Stimulated activated naive CD8-positive, alpha-beta T cell treated with anti-CD3 and anti-CD28 coated beads, Interleukin-15, Interleukin-2, amounts not matched to agents 100 ng/mL and 50 ng/mL, for 24 hours (primary cell): ENCODE data around the gene NAP1L1.

Experiments
- H3K27ac Mint-ChIP-seq: one replicate; pipeline ENCODE4 v1.8.0; 2021; ENCODE audit warnings: mild to moderate bottlenecking, mixed read lengths
- H3K27me3 Mint-ChIP-seq: one replicate; pipeline ENCODE4 v1.8.0; 2021; ENCODE audit warnings: mixed read lengths
- H3K36me3 Mint-ChIP-seq: one replicate; pipeline ENCODE4 v1.8.0; 2021; ENCODE audit warnings: low read depth, mixed read lengths
- H3K4me1 Mint-ChIP-seq: one replicate; pipeline ENCODE4 v1.8.0; 2021; ENCODE audit warnings: low read depth, mixed read lengths
- H3K4me3 Mint-ChIP-seq: one replicate; pipeline ENCODE4 v1.8.0; 2021; ENCODE audit warnings: mild to moderate bottlenecking, mixed read lengths
- H3K9me3 Mint-ChIP-seq: one replicate; pipeline ENCODE4 v1.8.0; 2021; ENCODE audit warnings: mixed read lengths

NAP1L1 gene

GRCh38 chr12:76037130-76038103, 47.1 kb downstream of the NAP1L1 start:
- Mint-ChIP-seq H3K4me1 (peaks cover 42% of the 10 kb centered on the region), H3K27me3 (no peaks in the 10 kb centered on the region), H3K27ac (peak overlapping the region; percentile 21)

GRCh38 chr12:76035045-76035444, 49.4 kb downstream of the NAP1L1 start:
- no peak overlapping the region for H3K4me3 Mint-ChIP-seq

More at GRCh38 chr12:76037130-76038103, 47.1 kb downstream of the NAP1L1 start:
- no peaks in the 10 kb centered on the region for H3K36me3 Mint-ChIP-seq
- no peak overlapping the region for H3K4me3 Mint-ChIP-seq
- H3K9me3 Mint-ChIP-seq, result no peaks in the 10 kb centered on the region

DNA sequence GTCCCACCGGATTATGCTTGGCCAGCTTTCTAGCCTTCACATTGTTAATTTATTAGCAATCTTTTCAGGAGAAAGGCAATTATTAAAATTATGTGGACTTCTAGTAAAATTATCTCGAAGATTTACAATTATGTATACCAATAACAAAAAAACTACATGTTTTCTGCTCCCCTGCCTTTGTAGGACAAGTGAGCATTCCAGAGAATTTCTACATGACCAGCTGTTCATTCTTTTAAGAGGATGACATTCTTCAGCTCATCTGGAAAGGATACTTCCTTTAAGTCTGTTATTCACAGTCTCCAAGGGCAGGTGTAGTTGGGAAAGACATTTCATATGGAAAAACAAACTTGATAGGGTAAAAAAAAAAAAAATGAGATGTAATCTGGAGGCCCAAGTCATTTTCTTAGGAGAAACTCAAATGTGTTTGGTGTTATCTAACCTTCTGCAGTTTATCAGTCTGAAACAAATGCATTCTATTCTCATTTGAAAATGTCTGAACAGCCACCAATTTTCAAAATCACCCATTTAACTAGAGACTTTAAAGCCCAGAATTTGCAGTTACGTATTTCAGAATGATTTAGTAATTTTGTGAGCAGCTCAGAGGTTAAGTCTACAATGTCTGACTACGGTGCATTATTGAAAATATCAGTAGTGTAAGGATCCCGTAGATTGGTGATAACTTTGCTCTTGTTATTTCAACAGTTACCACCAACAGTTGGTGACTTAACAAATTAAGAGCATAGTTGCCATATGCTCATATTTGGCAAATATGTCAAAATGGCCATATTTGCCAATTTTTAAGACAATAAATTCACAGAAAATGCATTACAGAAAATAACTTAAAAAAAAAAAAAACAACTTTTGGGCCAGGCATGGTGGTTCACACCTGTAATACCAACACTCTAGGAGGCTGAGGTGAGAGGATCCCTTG, 51.1 kb downstream of the NAP1L1 start:
- H3K4me1 Mint-ChIP-seq, result peaks cover 58% of the 10 kb centered on the region
- H3K9me3 Mint-ChIP-seq, result no peaks in the 10 kb centered on the region
- peak overlapping the region; percentile 98 for H3K4me3 Mint-ChIP-seq
- H3K36me3 Mint-ChIP-seq, result peaks cover 26% of the 10 kb centered on the region
- peak overlapping the region; percentile 94 for H3K27ac Mint-ChIP-seq
- no peaks in the 10 kb centered on the region for H3K27me3 Mint-ChIP-seq

More at GRCh38 chr12:76035045-76035444, 49.4 kb downstream of the NAP1L1 start:
- H3K4me1 Mint-ChIP-seq, result peaks cover 49% of the 10 kb centered on the region
- peaks cover 9% of the 10 kb centered on the region for H3K36me3 Mint-ChIP-seq
- no peaks in the 10 kb centered on the region for H3K9me3 Mint-ChIP-seq
- no peak overlapping the region for H3K27ac Mint-ChIP-seq
- no peaks in the 10 kb centered on the region for H3K27me3 Mint-ChIP-seq

DNA sequence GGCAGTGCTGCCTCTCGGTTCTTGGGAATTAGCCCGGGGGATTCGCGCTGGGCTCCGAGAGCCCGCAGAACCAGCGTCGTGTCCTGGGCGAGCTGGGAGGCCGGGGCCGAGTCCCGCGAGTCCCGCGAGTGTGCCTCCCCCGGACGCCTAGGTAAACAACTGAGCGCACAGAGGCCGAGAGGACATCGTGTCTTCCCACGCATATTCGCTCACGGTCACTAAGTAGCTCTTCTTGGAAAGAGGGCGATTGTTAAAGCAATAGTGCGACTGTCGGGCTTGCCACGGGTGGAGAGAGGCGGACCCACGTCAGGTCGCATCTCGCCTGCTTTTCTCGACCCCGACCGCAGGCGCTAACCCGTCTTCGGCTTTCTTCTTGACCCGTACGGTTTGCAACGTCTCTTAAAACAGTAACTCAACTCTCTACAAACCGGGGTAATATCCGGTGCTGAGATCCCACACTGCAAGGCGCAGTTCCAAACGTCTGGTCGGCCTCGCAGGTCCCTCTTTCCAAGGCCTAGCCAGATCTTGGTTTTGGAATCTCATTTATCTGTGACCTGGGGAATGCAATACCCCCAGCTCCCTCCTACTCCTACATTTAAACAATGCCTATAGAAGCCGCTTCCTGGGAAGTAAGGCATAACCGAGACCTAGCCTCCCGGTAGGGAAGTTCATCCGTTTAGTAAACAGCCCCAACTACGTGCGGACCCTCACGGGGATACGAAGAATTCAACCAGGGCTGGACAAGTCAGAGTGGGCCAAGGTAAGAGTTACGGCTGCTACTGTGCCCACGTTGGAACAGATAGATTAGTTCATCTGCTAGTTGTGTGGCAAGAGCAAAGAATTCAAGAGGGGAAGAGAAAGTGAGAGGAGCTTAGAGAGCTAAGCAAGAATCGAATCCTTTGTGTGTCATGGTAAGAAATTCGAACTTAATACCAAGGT, 52.2 kb downstream of the NAP1L1 start:
- Mint-ChIP-seq H3K27ac (peak overlapping the region; percentile 94), H3K4me1 (peaks cover 58% of the 10 kb centered on the region), H3K4me3 (peak overlapping the region; percentile 98), H3K36me3 (peaks cover 32% of the 10 kb centered on the region), H3K9me3 (no peaks in the 10 kb centered on the region), H3K27me3 (no peaks in the 10 kb centered on the region)

- Mint-ChIP-seq H3K4me3 (peak within 1 kb of the TSS; percentile 98), H3K36me3 (peaks cover 40% of the 10 kb centered on the region), H3K4me1 (peaks cover 62% of the 10 kb centered on the region), H3K27me3 (no peaks in the 10 kb centered on the region), H3K27ac (peak within 1 kb of the TSS; percentile 97), H3K9me3 (no peaks in the 10 kb centered on the region)
These were observed 53.0 kb downstream of the NAP1L1 start, which contains the start of gene PHLDA1 for GRCh38 chr12:76031414-76032042. PHLDA1 (minus strand) TSS chr12:76031776.

DNA sequence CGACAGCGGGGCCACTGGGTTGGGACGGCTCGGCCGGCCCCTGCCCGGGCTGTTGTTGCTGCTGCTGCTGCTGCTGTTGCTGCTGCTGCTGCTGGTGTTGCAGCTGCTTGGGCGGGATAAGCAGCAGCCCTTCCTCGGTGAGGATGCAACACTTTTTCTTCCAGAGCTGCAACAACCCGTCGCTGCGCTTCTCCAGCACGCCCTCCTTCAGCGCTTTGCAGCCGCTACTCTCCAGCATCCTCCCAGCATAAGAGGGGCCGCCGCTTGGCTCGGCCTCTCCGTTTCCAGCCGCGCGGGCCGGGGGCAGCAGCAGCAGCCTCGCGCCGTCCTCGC, 53.4 kb downstream of the NAP1L1 start:
- no peaks in the 10 kb centered on the region for H3K9me3 Mint-ChIP-seq
- H3K4me3 Mint-ChIP-seq, result peak overlapping the region; percentile 98
- H3K27ac Mint-ChIP-seq, result peak overlapping the region; percentile 97
- no peaks in the 10 kb centered on the region for H3K27me3 Mint-ChIP-seq
- H3K36me3 Mint-ChIP-seq, result peaks cover 45% of the 10 kb centered on the region
- peaks cover 67% of the 10 kb centered on the region for H3K4me1 Mint-ChIP-seq

- no peaks in the 10 kb centered on the region for H3K27me3 Mint-ChIP-seq
- H3K4me3 Mint-ChIP-seq, result peak overlapping the region; percentile 98
- H3K27ac Mint-ChIP-seq, result peak overlapping the region; percentile 97
- H3K4me1 Mint-ChIP-seq, result peaks cover 68% of the 10 kb centered on the region
- H3K36me3 Mint-ChIP-seq, result peaks cover 48% of the 10 kb centered on the region
- H3K9me3 Mint-ChIP-seq, result no peaks in the 10 kb centered on the region
These were observed 54.0 kb downstream of the NAP1L1 start for GRCh38 chr12:76030341-76031080.

GRCh38 chr12:76029982-76030340, 54.5 kb downstream of the NAP1L1 start:
- H3K4me3 Mint-ChIP-seq, result peak overlapping the region; percentile 98
- no peaks in the 10 kb centered on the region for H3K27me3 Mint-ChIP-seq
- no peaks in the 10 kb centered on the region for H3K9me3 Mint-ChIP-seq
- peaks cover 48% of the 10 kb centered on the region for H3K36me3 Mint-ChIP-seq
- peak overlapping the region; percentile 97 for H3K27ac Mint-ChIP-seq
- peaks cover 68% of the 10 kb centered on the region for H3K4me1 Mint-ChIP-seq

GRCh38 chr12:76028571-76029277, 55.8 kb downstream of the NAP1L1 start:
- H3K27me3 Mint-ChIP-seq, result no peaks in the 10 kb centered on the region
- peak overlapping the region; percentile 98 for H3K4me3 Mint-ChIP-seq
- H3K9me3 Mint-ChIP-seq, result no peaks in the 10 kb centered on the region
- H3K36me3 Mint-ChIP-seq, result peaks cover 48% of the 10 kb centered on the region
- peak overlapping the region; percentile 80 for H3K27ac Mint-ChIP-seq
- H3K4me1 Mint-ChIP-seq, result peaks cover 66% of the 10 kb centered on the region

DNA sequence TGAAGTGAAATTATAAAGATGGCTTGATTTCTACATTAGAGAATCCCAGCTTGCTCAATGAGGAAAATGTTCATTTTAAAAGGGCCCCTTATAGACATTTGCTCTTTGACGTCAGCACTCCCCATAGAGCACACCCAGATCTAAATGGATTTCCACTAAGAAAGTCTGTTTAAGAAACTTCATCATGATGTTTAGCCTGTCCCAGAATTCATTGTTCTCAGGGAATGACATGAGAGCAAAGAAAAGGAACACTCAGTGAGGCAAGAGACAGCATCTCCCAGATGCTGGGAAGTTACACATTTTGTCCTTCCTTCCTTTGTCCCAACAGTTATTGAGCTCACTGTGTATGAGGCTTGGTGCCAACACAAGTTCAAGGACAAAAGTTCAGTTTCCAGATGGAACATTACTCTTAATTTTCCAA, 57.8 kb downstream of the NAP1L1 start:
- Mint-ChIP-seq H3K36me3 (peaks cover 48% of the 10 kb centered on the region), H3K27ac (peak overlapping the region; percentile 32), H3K27me3 (no peaks in the 10 kb centered on the region), H3K4me1 (peaks cover 56% of the 10 kb centered on the region), H3K9me3 (no peaks in the 10 kb centered on the region), H3K4me3 (peak overlapping the region; percentile 74)

DNA sequence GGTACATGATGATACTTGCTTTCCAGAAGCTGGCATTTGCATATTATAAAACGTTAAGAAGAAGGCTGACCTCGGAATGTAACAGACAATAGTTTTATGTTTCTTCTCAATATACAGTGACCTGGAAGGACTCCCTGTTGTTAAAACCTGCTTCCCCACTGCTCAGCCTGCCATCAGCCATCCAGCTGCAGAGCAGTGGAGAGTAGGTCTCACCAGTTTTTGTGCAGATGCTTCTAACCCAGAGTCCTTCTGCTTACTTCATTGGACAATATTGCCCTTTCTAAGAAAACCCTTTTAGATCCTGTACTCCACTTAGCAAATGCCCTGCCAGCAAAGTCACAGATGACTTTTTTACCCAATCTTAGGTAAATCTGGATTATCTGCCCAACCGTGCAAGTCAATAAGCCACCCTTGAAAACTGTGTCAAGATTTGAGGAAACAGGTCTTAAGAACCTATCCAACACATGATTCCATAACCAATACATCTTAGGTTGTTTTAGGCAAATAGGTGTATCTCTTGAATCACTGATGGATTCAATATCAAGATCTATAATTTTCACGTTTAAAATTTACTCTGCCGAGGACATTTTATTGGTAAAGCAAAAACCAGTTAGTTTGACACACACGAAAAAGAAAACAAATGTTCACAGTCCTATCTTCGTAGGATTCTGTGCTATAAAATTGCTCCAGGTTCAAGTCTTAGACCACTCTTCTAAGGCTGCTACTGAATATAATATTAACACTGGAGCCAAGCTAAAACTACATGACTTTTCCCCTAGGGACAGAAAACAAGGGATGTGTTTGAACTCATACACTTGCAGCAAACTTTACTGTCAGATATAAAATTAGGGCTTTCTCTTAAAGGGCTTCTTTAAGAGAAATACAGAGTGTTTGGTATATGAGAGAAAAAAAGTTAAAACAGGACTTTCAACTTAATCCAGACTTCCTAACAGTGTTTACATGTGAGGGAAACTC, 58.6 kb downstream of the NAP1L1 start:
- peaks cover 63% of the 10 kb centered on the region for H3K4me1 Mint-ChIP-seq
- H3K36me3 Mint-ChIP-seq, result peaks cover 47% of the 10 kb centered on the region
- peak overlapping the region; percentile 41 for H3K27ac Mint-ChIP-seq
- H3K27me3 Mint-ChIP-seq, result no peaks in the 10 kb centered on the region
- H3K4me3 Mint-ChIP-seq, result peak overlapping the region; percentile 74
- no peaks in the 10 kb centered on the region for H3K9me3 Mint-ChIP-seq
